H1 (cell line): Measurements from ENCODE around the gene WDR7. TPM values are rescaled to one million over a fixed set of nuclear protein-coding genes. Genes with fewer than 3 reads are reported as not detected.

Experiments used
- CTCF ChIA-PET: fragments of 300-600 bp; sonication (Branson Sonifier 250); formaldehyde crosslinking; loops from one replicate; lab custom pipeline; 2021; ENCODE audit not compliant: partially characterized antibody; lab: Charles Lee
- POLR2A ChIA-PET: fragments of 300-600 bp; sonication (Branson Sonifier 250); formaldehyde crosslinking; loops from one replicate; lab custom pipeline; 2021; ENCODE audit warnings: inconsistent platforms; ENCODE audit not compliant: partially characterized antibody; lab: Charles Lee
- DNase-seq, 2 experiments: peaks; one replicate each; pipeline versions ENCODE4 v3.0.0 to v3.0.0-alpha.2; 2010 to 2022; ENCODE audit warnings: low spot score in 2 of 2, low read depth in 1 of 2, mixed read lengths in 1 of 2
- FAIRE-seq: peaks from 2 replicates; lab custom pipeline; 2011; peaks lifted over from hg19 to GRCh38; lab: Jason Lieb, UNC
- H2AFZ ChIP-seq: 2 replicates; pipeline ENCODE4 v1.8.1; 2012; ENCODE audit warnings: low read length, inconsistent platforms
- H2AK5ac ChIP-seq: 2 replicates; pipeline ENCODE4 v1.6.1; 2013; ENCODE audit warnings: low read depth, low read length
- H2BK120ac ChIP-seq: replicated peaks from 2 replicates; pipeline ENCODE3; 2013; ENCODE audit warnings: low read depth, low read length, inconsistent platforms
- H2BK12ac ChIP-seq: 2 replicates; pipeline ENCODE4 v1.6.1; 2013; ENCODE audit warnings: low read depth, low read length
- H2BK15ac ChIP-seq: 2 replicates; pipeline ENCODE4 v1.6.1; 2013; ENCODE audit warnings: low read length
- H2BK20ac ChIP-seq: 2 replicates; pipeline ENCODE4 v1.6.1; 2013; ENCODE audit warnings: low read length
- H2BK5ac ChIP-seq: 2 replicates; pipeline ENCODE4 v1.6.1; 2013; ENCODE audit warnings: low read depth, low read length
- H3K14ac ChIP-seq: 2 replicates; pipeline ENCODE4 v1.6.1; 2013; ENCODE audit warnings: inconsistent platforms; ENCODE audit not compliant: insufficient read length
- H3K18ac ChIP-seq: 2 replicates; pipeline ENCODE4 v1.6.1; 2013; ENCODE audit warnings: low read length; ENCODE audit errors: extremely low read depth
- H3K23ac ChIP-seq: 2 replicates; pipeline ENCODE4 v1.6.1; 2013; ENCODE audit warnings: inconsistent platforms; ENCODE audit not compliant: insufficient read length
- H3K23me2 ChIP-seq: 2 replicates; pipeline ENCODE4 v1.6.1; 2013; ENCODE audit warnings: low read depth, low read length
- H3K27ac ChIP-seq: 2 replicates; pipeline ENCODE4 v1.6.1; 2011; ENCODE audit warnings: low read depth, low read length, inconsistent platforms
- H3K27me3 ChIP-seq, 4 experiments: replicated peaks in 1 of 4; 1 replicate in 1 of 4; 2 replicates in 3 of 4; pipeline versions ENCODE4 v1.6.1 to v1.8.1; 2011 to 2013; ENCODE audit warnings: low read length in 3 of 4, mild to moderate bottlenecking in 3 of 4, inconsistent platforms in 2 of 4, mixed read lengths in 2 of 4, moderate library complexity in 1 of 4; ENCODE audit not compliant: control insufficient read depth in 3 of 4, insufficient read depth in 3 of 4; ENCODE audit errors: extremely low read depth in 1 of 4
- H3K36me3 ChIP-seq, 4 experiments: 2 replicates each; pipeline versions ENCODE4 v1.6.1 to v1.8.1; 2011 to 2013; ENCODE audit warnings: mild to moderate bottlenecking in 4 of 4, low read length in 3 of 4, moderate library complexity in 2 of 4, control low read depth in 1 of 4, inconsistent platforms in 1 of 4; ENCODE audit not compliant: insufficient read depth in 4 of 4, control insufficient read depth in 2 of 4
- H3K4ac ChIP-seq: replicated peaks from 2 replicates; pipeline ENCODE3; 2013; ENCODE audit warnings: low read length, low read depth, mixed read lengths, inconsistent platforms; ENCODE audit not compliant: insufficient read length
- H3K4me1 ChIP-seq, 4 experiments: replicated peaks in 1 of 4; 1 replicate in 1 of 4; 2 replicates in 3 of 4; pipeline versions ENCODE4 v1.6.1 to v1.8.1; 2011 to 2013; ENCODE audit warnings: low read length in 3 of 4, inconsistent platforms in 2 of 4, mixed read lengths in 1 of 4; ENCODE audit not compliant: insufficient read depth in 4 of 4, control insufficient read depth in 3 of 4
- H3K4me2 ChIP-seq, 2 experiments: 2 replicates each; pipeline versions ENCODE4 v1.6.1 to v1.8.1; 2011 to 2013; ENCODE audit warnings: low read depth in 2 of 2, low read length in 2 of 2, control low read depth in 1 of 2, inconsistent platforms in 1 of 2, mild to moderate bottlenecking in 1 of 2; ENCODE audit not compliant: insufficient read depth in 1 of 2
- H3K4me3 ChIP-seq, 4 experiments: fragments of 200-600, 300-600 bp in 1 of 4; sonication (generic), shearing (Covaris generic), sonication (Bioruptor Twin) in 1 of 4; 2 replicates each; pipeline versions ENCODE4 v1.5.1 to v1.8.1; 2011 to 2016; ENCODE audit warnings: low read length in 4 of 4, low read depth in 3 of 4, control low read depth in 2 of 4, inconsistent platforms in 2 of 4, mild to moderate bottlenecking in 2 of 4, mixed read lengths in 1 of 4, moderate library complexity in 1 of 4; ENCODE audit not compliant: insufficient read depth in 2 of 4; ENCODE audit errors: extremely low read depth in 1 of 4
- H3K56ac ChIP-seq: replicated peaks from 2 replicates; pipeline ENCODE3; 2013; ENCODE audit warnings: low read depth, mild to moderate bottlenecking, mixed read lengths, low read length, inconsistent platforms; ENCODE audit not compliant: insufficient read length
- H3K79me1 ChIP-seq: 2 replicates; pipeline ENCODE4 v1.6.1; 2013; ENCODE audit warnings: low read depth, low read length, control low read depth
- H3K79me2 ChIP-seq, 2 experiments: 2 replicates each; pipeline versions ENCODE4 v1.6.1 to v1.8.1; 2012 to 2013; ENCODE audit warnings: low read length in 2 of 2, mild to moderate bottlenecking in 2 of 2, inconsistent platforms in 1 of 2; ENCODE audit not compliant: insufficient read depth in 2 of 2, control insufficient read depth in 1 of 2
- H3K9ac ChIP-seq, 4 experiments: replicated peaks in 1 of 4; 1 replicate in 1 of 4; 2 replicates in 3 of 4; pipeline versions ENCODE4 v1.6.1 to v1.8.1; 2011 to 2013; ENCODE audit warnings: low read depth in 3 of 4, low read length in 3 of 4, control low read depth in 2 of 4, mild to moderate bottlenecking in 2 of 4, moderate library complexity in 2 of 4, inconsistent platforms in 1 of 4; ENCODE audit errors: extremely low read depth in 1 of 4
- H3K9me3 ChIP-seq, 2 experiments: 2 replicates each; pipeline versions ENCODE4 v1.6.1 to v1.8.1; 2012 to 2013; ENCODE audit warnings: mild to moderate bottlenecking in 2 of 2, moderate library complexity in 2 of 2, control low read depth in 1 of 2, inconsistent platforms in 1 of 2, low read depth in 1 of 2, low read length in 1 of 2, mixed read lengths in 1 of 2; ENCODE audit not compliant: insufficient read depth in 2 of 2
- H4K20me1 ChIP-seq, 2 experiments: replicated peaks in 1 of 2; 2 replicates each; pipeline versions ENCODE3 to v1.8.1; 2011 to 2013; ENCODE audit warnings: inconsistent platforms in 2 of 2, low read length in 2 of 2, mild to moderate bottlenecking in 1 of 2; ENCODE audit not compliant: insufficient read depth in 2 of 2, control insufficient read depth in 1 of 2
- H4K5ac ChIP-seq: 2 replicates; pipeline ENCODE4 v1.6.1; 2013; ENCODE audit warnings: low read length, low read depth, mixed read lengths, inconsistent platforms; ENCODE audit not compliant: insufficient read length
- H4K8ac ChIP-seq: 2 replicates; pipeline ENCODE4 v1.8.0; 2013; ENCODE audit warnings: mild to moderate bottlenecking, moderate library complexity, low read length, inconsistent platforms; ENCODE audit not compliant: insufficient read depth; ENCODE audit errors: extremely low read depth
- H4K91ac ChIP-seq: replicated peaks from 2 replicates; pipeline ENCODE3; 2013; ENCODE audit warnings: low read length, mixed read lengths, inconsistent platforms; ENCODE audit not compliant: insufficient read length
- CEBPB ChIP-seq: IDR thresholded peaks from 2 replicates; pipeline ENCODE4 v1.6.1; 2012; ENCODE audit warnings: low read depth, low read length
- CTBP2 ChIP-seq: IDR thresholded peaks from 2 replicates; pipeline ENCODE4 v1.7.0; 2011; ENCODE audit warnings: borderline replicate concordance, mild to moderate bottlenecking, moderate library complexity, mixed read lengths, low read length; ENCODE audit not compliant: insufficient read depth, insufficient read length
- GABPA ChIP-seq: IDR thresholded peaks from 2 replicates; pipeline ENCODE4 v1.6.1; 2011; ENCODE audit warnings: mild to moderate bottlenecking, low read length, moderate library complexity, borderline replicate concordance; ENCODE audit not compliant: insufficient read depth
- JUND ChIP-seq: IDR thresholded peaks from 2 replicates; pipeline ENCODE4 v1.6.1; 2011; ENCODE audit warnings: mild to moderate bottlenecking, improper control_type of control experiment, low read length
- SAP30 ChIP-seq: fragments of 300-600 bp; sonication (generic); IDR thresholded peaks from 2 replicates; pipeline ENCODE4 v1.7.1; 2012; ENCODE audit warnings: low read length, moderate library complexity, mild to moderate bottlenecking, inconsistent platforms; ENCODE audit not compliant: insufficient read depth, insufficient replicate concordance
- SP1 ChIP-seq: IDR thresholded peaks from 2 replicates; pipeline ENCODE4 v1.6.1; 2011; ENCODE audit warnings: low read depth, low read length
- TAF1 ChIP-seq: IDR thresholded peaks from 2 replicates; pipeline ENCODE4 v1.6.1; 2011; ENCODE audit warnings: mild to moderate bottlenecking, low read depth, low read length
- polyA plus RNA-seq, 7 experiments: library from polyadenylated mRNA; depleted of rRNA in 3 of 7; stranded (reverse) in 5 of 7; unstranded in 2 of 7; fragments of >200 nt in 5 of 7; fragments of 200-250 nt in 2 of 7; gene quantifications; 1 replicate in 5 of 7; 2 replicates in 1 of 7; 4 replicates in 1 of 7; pipeline versions ENCODE4 v1.2.1 to v1.2.3, GENCODE V29; 2011 to 2013; ENCODE audit warnings: missing spikeins in 2 of 7, mixed read lengths in 2 of 7
- total RNA-seq: library from RNA; stranded (reverse); fragmentation: NEBNext Ultra II Directional; extraction: Animal tissue kit (Norgen Biotek cat#: 25700); gene quantifications from 2 replicates; pipeline ENCODE4 v1.2.1, GENCODE V29; 2021
- TF ChIP-seq, protein P1 (sequence below): IDR thresholded peaks from 2 replicates; pipeline ENCODE4 v1.6.1; 2012; ENCODE audit warnings: inconsistent platforms
- TF ChIP-seq, protein P2 (sequence below): IDR thresholded peaks from 2 replicates; pipeline ENCODE4 v1.6.1; 2012; ENCODE audit warnings: inconsistent platforms

The WDR7 gene
- total and polyA plus RNA-seq, 2 of the 8 experiments (the other 6 are each of a cell fraction or from before 2014, with no cell fraction given): 5.5 to 15.2 TPM

DNA sequence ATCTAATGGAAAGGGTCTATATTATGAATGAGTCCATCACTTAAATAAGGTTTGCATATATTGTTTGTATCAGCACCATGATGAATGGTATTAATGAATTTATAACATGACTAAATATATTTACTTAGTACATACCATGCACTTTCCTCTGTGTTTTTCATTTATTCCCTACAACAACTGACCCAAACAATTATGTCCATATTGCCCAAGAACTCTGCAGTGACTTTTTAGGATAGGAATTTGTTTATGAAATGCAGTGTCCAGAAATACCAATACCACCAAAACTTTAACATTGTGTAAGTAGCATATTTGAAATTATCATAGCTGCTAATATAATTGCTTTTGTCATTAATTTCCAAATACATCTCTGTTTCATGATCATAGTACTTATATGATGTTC lies 119.7 kb downstream of the WDR7 start:
- TF ChIP-seq TAF1 (no peak), JUND (no peak), SAP30 (no peak), CTBP2 (no peak), CEBPB (no peak), GABPA (no peak), SP1 (no peak)
- TF ChIP-seq, protein P1, sequence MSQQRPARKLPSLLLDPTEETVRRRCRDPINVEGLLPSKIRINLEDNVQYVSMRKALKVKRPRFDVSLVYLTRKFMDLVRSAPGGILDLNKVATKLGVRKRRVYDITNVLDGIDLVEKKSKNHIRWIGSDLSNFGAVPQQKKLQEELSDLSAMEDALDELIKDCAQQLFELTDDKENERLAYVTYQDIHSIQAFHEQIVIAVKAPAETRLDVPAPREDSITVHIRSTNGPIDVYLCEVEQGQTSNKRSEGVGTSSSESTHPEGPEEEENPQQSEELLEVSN: no peak
- TF ChIP-seq, protein P2, sequence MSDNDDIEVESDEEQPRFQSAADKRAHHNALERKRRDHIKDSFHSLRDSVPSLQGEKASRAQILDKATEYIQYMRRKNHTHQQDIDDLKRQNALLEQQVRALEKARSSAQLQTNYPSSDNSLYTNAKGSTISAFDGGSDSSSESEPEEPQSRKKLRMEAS: no peak
- TF ChIP-seq, all 59 proteins: peak for 0
- no peak overlapping the region for H3K14ac ChIP-seq
- no peak overlapping the region for H4K5ac ChIP-seq
- no peak overlapping the region for H3K23ac ChIP-seq
- H3K9ac ChIP-seq: no peak overlapping the region
- no peak overlapping the region for H2AK5ac ChIP-seq
- no peak overlapping the region for H2BK120ac ChIP-seq
- no peak overlapping the region for H3K18ac ChIP-seq
- no peak overlapping the region for H2BK12ac ChIP-seq
- no peak overlapping the region for H2BK20ac ChIP-seq
- no peaks in the 10 kb centered on the region for H4K20me1 ChIP-seq
- DNase-seq: no peak
- H3K79me2 ChIP-seq: no peaks in the 10 kb centered on the region
- H3K4me2 ChIP-seq: no peak overlapping the region
- no peak overlapping the region for H3K27ac ChIP-seq
- CTCF ChIA-PET: interaction anchor here (0.6 kb wide), 1 partner anchor 73 kb away, joined by 3 read pairs; no protein-coding TSS in a partner anchor
- no peaks in the 10 kb centered on the region for H3K23me2 ChIP-seq
- no peak overlapping the region for H3K56ac ChIP-seq
- no peak overlapping the region for H3K4ac ChIP-seq
- H3K4me1 ChIP-seq: no peaks in the 10 kb centered on the region
- H2BK5ac ChIP-seq: no peak overlapping the region
- H3K36me3 ChIP-seq: no peaks in the 10 kb centered on the region
- H4K91ac ChIP-seq: no peak overlapping the region
- no peaks in the 10 kb centered on the region for H3K27me3 ChIP-seq
- H2BK15ac ChIP-seq: no peak overlapping the region
- H2AFZ ChIP-seq: no peak overlapping the region
- no peak overlapping the region for H4K8ac ChIP-seq
- H3K79me1 ChIP-seq: no peaks in the 10 kb centered on the region
- FAIRE-seq: no peak
- H3K9me3 ChIP-seq: no peaks in the 10 kb centered on the region
- H3K4me3 ChIP-seq: no peak overlapping the region
- POLR2A ChIA-PET: no interaction called here
